H4 (cell line): ENCODE data around the gene C5AR1. TPM values are rescaled to one million over a fixed set of nuclear protein-coding genes. Genes with fewer than 3 reads are reported as not detected.
"Not testable (repeated sequence)": the region's sequence is repeated elsewhere in the genome, so short reads cannot be mapped to it uniquely, and the experiment has no call there.

Source experiments
- DNase-seq: peaks from one replicate; pipeline ENCODE4 v3.0.0-alpha.2; 2015; ENCODE audit warnings: low spot score
- total RNA-seq: library from RNA; depleted of rRNA; stranded (reverse); fragments of >200 nt; shearing (Covaris generic); gene quantifications from 2 replicates; pipeline ENCODE4 v1.2.3, GENCODE V29; 2014; rRNA removed

C5AR1 gene
- 0.04 TPM in 1 of 2 replicates, not detected in the other for total RNA-seq

GRCh38 chr19:47309608-47310007, at the start of gene C5AR1:
Gene C5AR1, plus strand, starts transcription at chr19:47309861. Its CDS starts 35 bp downstream, at chr19:47309896.
- DNase-seq: no peak

- no peak for DNase-seq
These were observed 49.2 kb upstream of the C5AR1 start for GRCh38 chr19:47260476-47260875.

- not testable (repeated sequence) for DNase-seq
These were observed 47.5 kb upstream of the C5AR1 start for GRCh38 chr19:47261946-47262793.

GRCh38 chr19:47264629-47265028, 45.0 kb upstream of the C5AR1 start:
- no peak for DNase-seq

GRCh38 chr19:47266401-47266941, 43.2 kb upstream of the C5AR1 start:
- DNase-seq: no peak

GRCh38 chr19:47267350-47267759, 42.3 kb upstream of the C5AR1 start:
- DNase-seq: no peak

- DNase-seq: no peak
These were observed 41.6 kb upstream of the C5AR1 start for GRCh38 chr19:47268028-47268427.

GRCh38 chr19:47269596-47269995, 40.1 kb upstream of the C5AR1 start:
- no peak for DNase-seq

- no peak for DNase-seq
These were observed 39.3 kb upstream of the C5AR1 start for GRCh38 chr19:47270408-47270807.

- no peak for DNase-seq
These were observed 37.7 kb upstream of the C5AR1 start for GRCh38 chr19:47271949-47272348.

GRCh38 chr19:47272448-47273312, 37.0 kb upstream of the C5AR1 start:
- DNase-seq: no peak

- peak; percentile 91 for DNase-seq
These were observed 36.2 kb upstream of the C5AR1 start for GRCh38 chr19:47273313-47274070.

GRCh38 chr19:47274071-47274890, 35.4 kb upstream of the C5AR1 start, which contains the start of gene INAFM1:
Gene INAFM1, plus strand, starts transcription at chr19:47274885. Its CDS starts 35 bp downstream, at chr19:47274920.
- peak; percentile 92 for DNase-seq

- peak; percentile 13 for DNase-seq
These were observed 34.5 kb upstream of the C5AR1 start for GRCh38 chr19:47274891-47275761.

- DNase-seq: no peak
These were observed 33.7 kb upstream of the C5AR1 start for GRCh38 chr19:47275791-47276461.

GRCh38 chr19:47276513-47276912, 33.1 kb upstream of the C5AR1 start:
- DNase-seq: not testable (repeated sequence)

GRCh38 chr19:47280183-47280797, 29.4 kb upstream of the C5AR1 start:
- DNase-seq: no peak

- DNase-seq: no peak
These were observed 26.1 kb upstream of the C5AR1 start for GRCh38 chr19:47283405-47284059.
